Nephron progenitor cell (in vitro differentiated cells): ENCODE measurements around the gene FRG2.
"Not testable (repeated sequence)": the region's sequence is repeated elsewhere in the genome, so short reads cannot be mapped to it uniquely, and the experiment has no call there.

ENCODE experiments used
- DNase-seq: peaks from one replicate; pipeline ENCODE4 v3.0.0; 2021
- H3K27ac Mint-ChIP-seq: 2 replicates; pipeline ENCODE4 v1.8.0; 2021; ENCODE audit warnings: mild to moderate bottlenecking, moderate library complexity, mixed read lengths
- H3K27me3 Mint-ChIP-seq: 2 replicates; pipeline ENCODE4 v1.8.0; 2021; ENCODE audit warnings: mild to moderate bottlenecking, low read depth, mixed read lengths; ENCODE audit not compliant: poor library complexity
- H3K36me3 Mint-ChIP-seq: 2 replicates; pipeline ENCODE4 v1.8.0; 2021; ENCODE audit warnings: low read depth, mixed read lengths
- H3K4me1 Mint-ChIP-seq: 2 replicates; pipeline ENCODE4 v1.8.0; 2021; ENCODE audit warnings: mixed read lengths
- H3K4me3 Mint-ChIP-seq: 2 replicates; pipeline ENCODE4 v1.8.0; 2021; ENCODE audit warnings: mild to moderate bottlenecking, moderate library complexity, mixed read lengths
- H3K9me3 Mint-ChIP-seq: 2 replicates; pipeline ENCODE4 v1.8.0; 2021; ENCODE audit warnings: mild to moderate bottlenecking, moderate library complexity, mixed read lengths

The FRG2 gene

DNA sequence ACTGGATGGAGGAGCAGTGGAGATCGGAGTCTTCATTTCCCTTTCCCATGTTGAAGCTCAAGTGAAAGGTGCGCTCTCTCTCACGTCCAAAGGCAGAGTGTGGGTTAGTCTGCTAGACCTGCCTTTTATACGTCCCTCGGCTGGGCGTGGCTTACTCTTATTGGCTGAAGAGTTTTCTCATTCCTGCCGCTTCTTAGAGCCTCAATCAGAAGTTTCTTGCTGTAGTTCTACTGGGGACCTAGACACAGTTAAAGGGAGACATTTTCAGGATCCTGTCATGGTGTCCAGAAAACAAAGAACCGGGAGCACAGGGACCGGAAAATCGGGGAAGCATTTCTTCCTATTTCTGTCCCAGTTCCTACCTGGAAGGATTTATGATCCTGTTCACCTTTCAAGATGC, at the start of gene FRG2:
Gene FRG2, minus strand, starts transcription at position 101 of the 400 bp plus-strand sequence. Its CDS starts 52 bp downstream, at position 49.
- H3K36me3 Mint-ChIP-seq, H3K4me3 Mint-ChIP-seq, H3K4me1 Mint-ChIP-seq, DNase-seq, H3K9me3 Mint-ChIP-seq, H3K27ac Mint-ChIP-seq, H3K27me3 Mint-ChIP-seq: not testable (repeated sequence)

DNA sequence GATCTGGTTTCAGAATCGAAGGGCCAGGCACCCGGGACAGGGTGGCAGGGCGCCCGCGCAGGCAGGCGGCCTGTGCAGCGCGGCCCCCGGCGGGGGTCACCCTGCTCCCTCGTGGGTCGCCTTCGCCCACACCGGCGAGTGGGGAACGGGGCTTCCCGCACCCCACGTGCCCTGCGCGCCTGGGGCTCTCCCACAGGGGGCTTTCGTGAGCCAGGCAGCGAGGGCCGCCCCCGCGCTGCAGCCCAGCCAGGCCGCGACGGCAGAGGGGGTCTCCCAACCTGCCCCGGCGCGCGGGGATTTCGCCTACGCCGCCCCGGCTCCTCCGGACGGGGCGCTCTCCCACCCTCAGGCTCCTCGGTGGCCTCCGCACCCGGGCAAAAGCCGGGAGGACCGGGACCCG, 41.3 kb upstream of the FRG2 start:
- H3K4me3 Mint-ChIP-seq, DNase-seq, H3K36me3 Mint-ChIP-seq, H3K27ac Mint-ChIP-seq, H3K4me1 Mint-ChIP-seq, H3K27me3 Mint-ChIP-seq: not testable (repeated sequence)
- peaks cover 14% of the 10 kb centered on the region for H3K9me3 Mint-ChIP-seq

DNA sequence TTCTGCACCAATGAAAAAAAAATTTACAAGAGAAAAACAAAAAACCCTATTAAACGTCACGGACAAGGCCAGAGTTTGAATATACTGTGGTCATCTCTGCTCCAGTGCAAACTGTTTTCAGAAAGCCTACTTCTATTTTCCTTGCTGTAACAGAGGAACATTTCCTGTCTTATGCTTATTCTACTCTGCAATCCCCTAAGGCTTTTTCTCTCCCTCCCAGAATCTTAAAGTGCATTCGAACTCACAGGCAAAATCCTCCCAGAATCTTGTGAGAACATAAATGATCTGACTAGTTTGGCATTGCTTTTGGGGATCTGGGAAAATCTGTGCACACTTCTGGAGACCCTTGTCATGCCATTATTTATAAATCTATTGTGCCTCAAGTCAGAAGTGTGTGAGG, 37.7 kb upstream of the FRG2 start:
- H3K36me3 Mint-ChIP-seq, H3K27me3 Mint-ChIP-seq, H3K27ac Mint-ChIP-seq, H3K4me3 Mint-ChIP-seq, H3K4me1 Mint-ChIP-seq, DNase-seq: not testable (repeated sequence)
- peaks cover 21% of the 10 kb centered on the region for H3K9me3 Mint-ChIP-seq

DNA sequence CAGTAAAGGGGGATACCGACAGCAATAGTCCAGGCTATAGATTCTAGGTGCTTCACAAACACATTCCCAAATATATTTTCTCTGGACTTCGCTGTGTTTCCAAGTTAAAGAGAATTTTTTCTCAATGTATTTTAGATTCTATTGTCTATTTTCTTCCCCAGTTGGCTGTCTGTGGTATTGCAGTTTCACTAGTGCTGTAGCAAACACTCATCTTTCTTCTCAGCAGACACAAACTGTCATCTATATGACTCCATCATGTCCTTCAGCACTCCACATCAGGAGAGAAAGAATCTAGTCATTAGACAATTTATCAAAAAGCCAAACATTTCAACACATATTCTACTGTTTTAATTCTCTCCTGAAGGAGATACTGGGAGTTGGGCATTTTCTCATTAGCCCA, 37.3 kb upstream of the FRG2 start, which contains the start of gene DBET:
Gene DBET, plus strand, starts transcription at position 161 of the 400 bp plus-strand sequence.
- H3K36me3 Mint-ChIP-seq, H3K27me3 Mint-ChIP-seq, DNase-seq, H3K4me1 Mint-ChIP-seq, H3K27ac Mint-ChIP-seq, H3K4me3 Mint-ChIP-seq: not testable (repeated sequence)
- peaks cover 21% of the 10 kb centered on the region for H3K9me3 Mint-ChIP-seq

DNA sequence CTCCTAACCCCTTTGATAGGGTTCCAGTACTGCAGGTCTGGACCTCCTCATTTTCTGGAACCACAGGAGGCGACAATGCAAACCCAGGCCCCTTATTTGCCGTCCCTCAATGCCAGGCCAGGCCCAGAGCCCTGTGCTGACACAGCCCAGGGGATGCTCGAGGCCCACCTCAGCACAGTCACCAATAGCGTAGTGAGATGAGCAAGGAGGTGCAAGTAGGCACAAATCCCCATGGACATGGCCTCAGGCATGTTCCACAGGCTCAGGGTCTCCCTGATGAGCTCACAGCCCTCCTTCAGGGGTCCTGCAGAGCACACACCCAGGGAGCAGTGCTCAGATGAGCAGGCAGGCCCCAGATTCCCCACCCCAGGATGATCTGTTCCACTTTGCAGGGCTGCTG, 31.9 kb upstream of the FRG2 start:
- not testable (repeated sequence) for H3K27me3 Mint-ChIP-seq

DNA sequence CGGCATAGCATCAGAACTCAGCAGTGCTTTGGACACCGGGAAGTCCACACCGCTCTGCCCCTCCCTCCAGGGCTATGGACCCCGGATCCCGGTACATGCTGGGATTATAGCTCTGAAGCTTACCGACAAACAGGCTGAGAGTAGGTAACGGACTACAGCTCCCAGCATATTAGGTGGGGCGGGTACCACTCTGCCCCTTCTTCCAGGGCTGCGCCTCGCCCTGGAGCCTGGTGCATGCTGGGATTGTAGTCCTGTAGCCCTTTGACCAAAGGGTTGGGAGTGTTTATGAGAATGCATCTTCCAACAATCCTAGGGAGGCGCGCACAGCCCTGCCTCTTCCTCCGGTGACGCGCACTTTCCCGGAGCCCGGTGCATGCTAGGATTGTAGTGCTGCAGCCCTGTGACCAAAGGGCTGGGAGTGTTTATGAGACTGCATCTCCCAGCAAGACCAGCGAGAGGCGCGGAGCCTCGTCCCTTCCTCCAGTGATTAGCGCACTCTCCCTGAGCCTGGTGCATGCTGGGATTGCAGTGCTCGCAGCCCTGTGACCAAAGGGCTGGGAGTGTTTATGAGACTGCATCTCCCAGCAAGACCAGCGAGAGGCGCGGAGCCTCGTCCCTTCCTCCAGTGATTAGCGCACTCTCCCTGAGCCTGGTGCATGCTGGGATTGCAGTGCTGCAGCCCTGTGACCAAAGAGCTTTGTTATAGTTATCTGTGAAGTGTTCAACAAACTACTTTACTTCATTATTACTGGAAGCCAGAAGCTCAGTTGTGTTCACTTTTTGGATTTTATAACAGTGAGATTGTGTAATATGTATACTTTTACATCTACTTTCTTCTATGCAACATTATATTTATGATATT, 22.6 kb upstream of the FRG2 start:
- not testable (repeated sequence) for H3K36me3 Mint-ChIP-seq, H3K4me3 Mint-ChIP-seq, H3K27me3 Mint-ChIP-seq, H3K27ac Mint-ChIP-seq, H3K4me1 Mint-ChIP-seq, DNase-seq
- H3K9me3 Mint-ChIP-seq: peaks cover 13% of the 10 kb centered on the region

More for the DNA sequence above, 31.9 kb upstream of the FRG2 start:
- peaks cover 13% of the 10 kb centered on the region for H3K9me3 Mint-ChIP-seq
- not testable (repeated sequence) for H3K4me1 Mint-ChIP-seq, H3K27ac Mint-ChIP-seq, H3K4me3 Mint-ChIP-seq, DNase-seq, H3K36me3 Mint-ChIP-seq

DNA sequence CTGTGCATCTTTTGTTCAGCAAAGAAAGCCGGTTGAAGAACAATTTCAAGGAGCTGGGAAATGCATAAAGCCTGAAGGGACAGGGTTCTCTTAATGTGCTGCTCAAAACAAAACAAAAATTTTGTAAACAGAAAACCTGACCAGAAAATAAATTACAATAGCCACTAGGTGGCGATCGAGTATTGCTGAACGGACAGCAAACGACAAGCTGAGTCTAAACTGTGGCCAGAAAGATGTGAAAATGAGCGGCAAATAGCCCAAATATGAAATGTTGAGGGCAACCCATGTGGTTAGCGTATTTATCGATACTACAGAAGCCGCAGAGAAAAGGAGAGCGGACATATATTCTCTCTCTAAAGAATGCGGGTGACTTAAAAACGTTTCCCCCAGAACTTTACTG, 20.6 kb upstream of the FRG2 start:
- not testable (repeated sequence) for H3K27me3 Mint-ChIP-seq, H3K9me3 Mint-ChIP-seq, H3K4me1 Mint-ChIP-seq

DNA sequence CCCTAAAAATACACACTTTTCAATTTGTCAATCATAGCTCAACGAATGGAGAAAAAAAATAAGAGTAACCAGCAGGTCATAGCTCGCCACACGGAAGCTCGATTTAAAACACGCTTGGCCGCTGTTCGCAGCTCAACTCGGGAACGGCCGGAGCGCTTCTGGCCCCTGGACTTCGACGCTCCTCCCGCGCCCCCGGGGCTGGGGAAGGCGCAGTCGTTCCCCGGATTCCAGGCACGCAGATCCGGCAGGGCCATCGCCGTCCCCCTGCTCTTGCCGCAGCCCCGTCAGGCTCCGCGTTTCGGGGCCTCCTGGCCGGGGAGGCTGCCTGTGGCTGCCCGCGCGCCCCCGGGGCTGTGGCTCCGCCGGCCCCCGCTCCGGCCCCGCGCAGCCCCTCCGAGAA, 13.8 kb upstream of the FRG2 start:
- H3K27ac Mint-ChIP-seq, H3K4me3 Mint-ChIP-seq, H3K27me3 Mint-ChIP-seq, H3K4me1 Mint-ChIP-seq, H3K36me3 Mint-ChIP-seq, DNase-seq: not testable (repeated sequence)
- peaks cover 15% of the 10 kb centered on the region for H3K9me3 Mint-ChIP-seq

More for the DNA sequence above, 20.6 kb upstream of the FRG2 start:
- H3K4me3 Mint-ChIP-seq, H3K36me3 Mint-ChIP-seq, DNase-seq, H3K27ac Mint-ChIP-seq: not testable (repeated sequence)

DNA sequence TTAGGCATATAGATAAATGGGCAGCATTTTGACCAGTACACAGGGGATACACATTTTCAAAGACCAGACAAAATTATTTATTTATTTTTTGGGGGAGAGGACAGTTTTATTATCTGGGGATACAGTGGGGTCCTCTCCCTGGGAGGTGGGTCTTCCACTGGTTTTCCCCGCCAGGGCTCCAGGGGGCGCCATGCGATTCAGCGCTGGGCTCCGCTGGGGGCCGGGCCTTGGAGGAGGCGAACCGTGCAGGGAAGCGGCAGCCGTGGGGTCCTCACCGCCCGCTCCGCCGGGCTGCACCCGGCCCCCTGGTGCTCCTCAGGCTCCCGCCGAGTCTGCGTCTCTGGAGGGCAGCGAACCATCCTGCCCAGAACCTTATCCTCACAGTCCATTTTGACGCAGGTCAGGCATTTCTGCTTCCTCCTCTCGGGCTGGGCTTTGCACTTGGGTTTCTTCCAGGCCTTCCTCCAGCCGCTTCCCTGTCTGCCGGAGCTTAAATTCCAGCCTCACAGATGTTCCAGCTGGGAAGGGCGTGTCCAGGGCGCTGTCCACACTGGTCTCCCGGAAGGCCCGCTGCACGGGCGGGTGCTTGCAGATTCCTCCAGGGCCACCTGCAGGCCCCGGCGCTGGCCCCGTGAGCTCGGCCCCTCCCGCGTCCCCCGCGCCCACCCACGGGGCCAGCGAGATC, 10.8 kb upstream of the FRG2 start:
- H3K27ac Mint-ChIP-seq, DNase-seq, H3K27me3 Mint-ChIP-seq, H3K36me3 Mint-ChIP-seq, H3K4me1 Mint-ChIP-seq, H3K4me3 Mint-ChIP-seq: not testable (repeated sequence)
- peaks cover 31% of the 10 kb centered on the region for H3K9me3 Mint-ChIP-seq

DNA sequence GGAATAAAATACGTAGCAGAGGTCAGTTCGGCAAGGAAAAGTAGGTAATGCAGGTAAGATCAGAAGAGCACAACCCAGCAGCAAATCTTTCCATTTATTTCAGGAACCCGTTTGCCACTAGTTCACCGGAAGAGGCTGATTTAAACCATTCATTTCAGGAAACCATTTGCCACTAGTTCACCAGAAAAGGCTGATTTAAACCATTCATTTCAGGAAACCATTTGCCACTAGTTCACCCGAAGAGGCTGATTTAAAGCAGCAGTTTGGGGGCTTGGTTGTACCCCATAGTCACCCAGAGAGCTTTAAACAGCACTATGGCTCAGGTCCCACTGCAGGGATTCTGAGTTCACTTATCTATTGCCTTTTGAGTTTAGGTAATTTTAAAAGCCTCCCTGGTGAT, 4.2 kb upstream of the FRG2 start:
- not testable (repeated sequence) for H3K27me3 Mint-ChIP-seq, H3K4me3 Mint-ChIP-seq, H3K4me1 Mint-ChIP-seq, H3K27ac Mint-ChIP-seq, H3K36me3 Mint-ChIP-seq, DNase-seq
- H3K9me3 Mint-ChIP-seq: peaks cover 20% of the 10 kb centered on the region

DNA sequence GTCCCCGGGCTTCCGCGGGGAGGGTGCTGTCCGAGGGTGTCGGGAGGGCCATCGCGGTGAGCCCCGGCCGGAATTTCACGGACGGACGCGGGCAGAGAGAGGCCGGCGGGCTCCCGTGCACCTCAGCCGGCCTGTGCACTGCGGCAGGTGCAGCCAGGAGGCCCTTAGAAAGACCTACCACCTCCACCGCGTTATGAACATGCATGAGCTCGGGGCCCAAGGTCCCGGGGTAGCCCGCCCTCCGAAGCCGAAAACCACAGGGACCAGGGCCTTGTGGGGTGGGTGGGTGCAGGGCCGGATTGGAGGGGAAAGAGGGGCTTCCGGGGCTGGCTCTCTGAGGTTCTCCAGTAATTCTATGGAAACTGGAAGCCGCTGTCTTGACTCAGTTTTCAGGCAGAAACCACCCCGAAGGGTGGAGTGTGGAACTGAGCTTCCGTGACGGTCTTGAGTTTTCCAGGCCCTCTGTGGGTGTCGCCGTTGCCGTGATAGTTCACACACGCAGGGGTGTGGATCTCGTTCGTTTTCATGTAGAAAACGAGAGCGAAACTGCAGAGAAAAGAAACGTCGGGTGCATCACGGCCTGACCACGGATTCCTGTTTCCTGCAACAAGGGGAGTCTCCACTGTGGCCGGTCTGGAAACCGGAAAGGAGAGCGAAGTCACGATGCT, 4.3 kb downstream of the FRG2 start:
- not testable (repeated sequence) for H3K36me3 Mint-ChIP-seq, H3K4me3 Mint-ChIP-seq, DNase-seq, H3K27ac Mint-ChIP-seq, H3K4me1 Mint-ChIP-seq
- H3K27me3 Mint-ChIP-seq: peaks cover 17% of the 10 kb centered on the region
- peaks cover 32% of the 10 kb centered on the region for H3K9me3 Mint-ChIP-seq

DNA sequence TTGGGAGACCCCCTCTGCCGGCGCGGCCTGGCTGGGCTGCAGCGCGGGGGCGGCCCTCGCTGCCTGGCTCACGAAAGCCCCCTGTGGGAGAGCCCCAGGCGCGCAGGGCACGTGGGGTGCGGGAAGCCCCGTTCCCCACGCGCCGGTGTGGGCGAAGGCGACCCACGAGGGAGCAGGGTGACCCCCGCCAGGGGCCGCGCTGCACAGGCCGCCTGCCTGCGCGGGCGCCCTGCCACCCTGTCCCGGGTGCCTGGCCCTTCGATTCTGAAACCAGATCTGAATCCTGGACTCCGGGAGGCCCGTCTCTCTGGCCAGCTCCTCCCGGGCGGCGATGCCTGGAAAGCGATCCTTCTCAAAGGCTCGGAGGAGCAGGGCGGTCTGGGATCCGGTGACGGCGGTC, 5.1 kb downstream of the FRG2 start:
- peaks cover 17% of the 10 kb centered on the region for H3K27me3 Mint-ChIP-seq
- H3K4me1 Mint-ChIP-seq, H3K27ac Mint-ChIP-seq: not testable (repeated sequence)

More for the DNA sequence above, 5.1 kb downstream of the FRG2 start:
- peaks cover 36% of the 10 kb centered on the region for H3K9me3 Mint-ChIP-seq
- H3K4me3 Mint-ChIP-seq, DNase-seq, H3K36me3 Mint-ChIP-seq: not testable (repeated sequence)
